HG02763 (cell line): ENCODE measurements around the gene KCNF1.

ENCODE experiments used
- ATAC-seq: cut with Tn5 transposase; IDR thresholded peaks from one replicate; pipeline ENCODE4 v1.9.1; 2021; ENCODE audit warnings: mild to moderate bottlenecking, moderate library complexity; ENCODE audit not compliant: unreplicated experiment

KCNF1 gene

GRCh38 chr2:10901160-10901939 is 10.4 kb upstream of the KCNF1 start:
- ATAC-seq: no peak

GRCh38 chr2:10903861-10904210 is 7.9 kb upstream of the KCNF1 start:
- ATAC-seq: no peak

GRCh38 chr2:10904455-10904854 is 7.3 kb upstream of the KCNF1 start:
- no peak for ATAC-seq

GRCh38 chr2:10905006-10905861 is 6.5 kb upstream of the KCNF1 start:
- no peak for ATAC-seq

GRCh38 chr2:10905862-10906143 is 5.9 kb upstream of the KCNF1 start:
- no peak for ATAC-seq

- ATAC-seq: no peak
These were observed 4.7 kb upstream of the KCNF1 start for GRCh38 chr2:10906926-10907625.

GRCh38 chr2:10908195-10908594 is 3.5 kb upstream of the KCNF1 start:
- ATAC-seq: no peak

GRCh38 chr2:10909050-10909995 is 2.4 kb upstream of the KCNF1 start:
- ATAC-seq: no peak

GRCh38 chr2:10909996-10910341 is 1.8 kb upstream of the KCNF1 start:
- ATAC-seq: no peak

- ATAC-seq: no peak
These were observed 1.1 kb upstream of the KCNF1 start for GRCh38 chr2:10910625-10911024.

GRCh38 chr2:10912076-10912731 is 470 bp downstream of the KCNF1 start:
- no peak for ATAC-seq

GRCh38 chr2:10912796-10913455 is 1.2 kb downstream of the KCNF1 start:
- ATAC-seq: no peak

- ATAC-seq: no peak
These were observed 2.0 kb downstream of the KCNF1 start for GRCh38 chr2:10913501-10914271.

GRCh38 chr2:10914272-10914693 is 2.5 kb downstream of the KCNF1 start:
- no peak for ATAC-seq

- no peak for ATAC-seq
These were observed 3.5 kb downstream of the KCNF1 start for GRCh38 chr2:10915236-10915635.

GRCh38 chr2:10915731-10916276 is 4.1 kb downstream of the KCNF1 start:
- no peak for ATAC-seq

GRCh38 chr2:10916953-10917352 is 5.2 kb downstream of the KCNF1 start:
- ATAC-seq: no peak

- ATAC-seq: no peak
These were observed 6.2 kb downstream of the KCNF1 start for GRCh38 chr2:10917927-10918326.
